Mucosa of rectum (tissue), 2 donors: ENCODE measurements around the gene UBE2L3.

Experiments
- H3K27ac ChIP-seq, 2 donors: one replicate each; pipeline ENCODE4 v1.7.0; 2013; ENCODE audit warnings: inconsistent platforms in 2 of 2, low read depth in 2 of 2, low read length in 2 of 2
- H3K27me3 ChIP-seq, 2 donors: one replicate each; pipeline ENCODE4 v1.7.0; 2013; ENCODE audit warnings: low read length in 2 of 2; ENCODE audit not compliant: control insufficient read depth in 2 of 2, insufficient read depth in 2 of 2
- H3K36me3 ChIP-seq, 2 donors: one replicate each; pipeline ENCODE4 v1.7.0; 2013; ENCODE audit warnings: low read length in 2 of 2; ENCODE audit not compliant: control insufficient read depth in 2 of 2, insufficient read depth in 2 of 2
- H3K4me1 ChIP-seq, 2 donors: one replicate each; pipeline ENCODE4 v1.7.0; 2013; ENCODE audit warnings: low read length in 2 of 2, mild to moderate bottlenecking in 1 of 2; ENCODE audit not compliant: control insufficient read depth in 2 of 2, insufficient read depth in 2 of 2
- H3K4me3 ChIP-seq, 2 donors: one replicate each; pipeline ENCODE4 v1.7.0; 2013; ENCODE audit warnings: low read length in 2 of 2
- H3K9ac ChIP-seq, 2 donors: one replicate each; pipeline ENCODE4 v1.7.0; 2013; ENCODE audit warnings: low read length in 2 of 2, low read depth in 1 of 2, mild to moderate bottlenecking in 1 of 2
- H3K9me3 ChIP-seq, 2 donors: one replicate each; pipeline ENCODE4 v1.7.0; 2013; ENCODE audit warnings: low read length in 2 of 2; ENCODE audit not compliant: control insufficient read depth in 2 of 2
- donor health status: healthy.
- donor health status: Normal muscosa, but diverticular disease.

Gene UBE2L3

DNA sequence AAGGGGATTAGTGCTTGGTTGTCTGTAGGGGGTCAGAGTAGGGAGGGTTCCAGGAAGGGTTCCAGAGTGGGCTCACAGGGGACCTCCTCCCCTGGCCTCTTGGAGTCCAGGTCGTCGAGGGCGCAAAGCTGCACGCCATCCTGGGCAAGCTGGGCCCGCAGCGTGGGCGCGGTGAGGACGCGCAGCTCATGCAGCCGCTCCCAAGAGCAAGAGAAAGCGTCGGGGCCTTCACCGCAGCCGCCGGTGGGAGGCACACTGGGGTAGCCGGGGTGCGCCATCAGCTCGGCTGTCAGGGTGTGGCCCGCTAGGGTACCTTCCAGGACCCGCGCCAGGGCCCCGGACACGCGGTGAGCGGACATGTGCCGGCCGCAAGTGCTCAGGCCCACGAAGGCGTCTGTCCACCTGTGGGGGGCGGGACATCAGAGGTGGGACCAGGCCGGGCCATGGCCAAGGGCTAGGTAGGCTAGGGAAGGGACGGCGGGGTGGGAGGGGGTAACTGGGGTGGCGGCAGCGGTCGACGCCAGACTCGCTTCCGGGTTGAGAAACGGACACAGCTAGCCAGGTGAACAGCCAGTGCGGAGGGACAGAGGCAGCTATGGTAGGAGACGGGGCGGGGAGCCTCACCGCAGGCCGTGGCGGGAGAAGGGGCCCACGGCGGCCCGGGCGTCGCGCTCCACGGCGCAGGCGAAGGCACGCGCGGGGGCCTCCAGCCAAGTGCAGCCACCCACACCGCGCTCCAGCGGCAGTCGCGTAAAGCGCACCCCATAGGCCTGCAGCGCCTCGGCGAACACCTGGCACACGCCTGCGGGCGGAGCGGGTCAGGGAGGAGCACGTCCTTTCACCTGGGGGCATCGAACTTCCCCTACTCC, 61.1 kb downstream of the UBE2L3 start:
- Histone ChIP-seq H3K4me1 (peaks cover 5 to 9% of the 10 kb centered on the region in 2 donors), H3K9me3 (no peaks in the 10 kb centered on the region), H3K27ac (peak overlapping the region in 1 of 2 donors; percentile 86), H3K9ac (peak overlapping the region in 1 of 2 donors; percentile 90), H3K36me3 (peaks cover 5 to 20% of the 10 kb centered on the region in 2 donors), H3K27me3 (no peaks in the 10 kb centered on the region), H3K4me3 (peak overlapping the region; percentile 79 to 89)

DNA sequence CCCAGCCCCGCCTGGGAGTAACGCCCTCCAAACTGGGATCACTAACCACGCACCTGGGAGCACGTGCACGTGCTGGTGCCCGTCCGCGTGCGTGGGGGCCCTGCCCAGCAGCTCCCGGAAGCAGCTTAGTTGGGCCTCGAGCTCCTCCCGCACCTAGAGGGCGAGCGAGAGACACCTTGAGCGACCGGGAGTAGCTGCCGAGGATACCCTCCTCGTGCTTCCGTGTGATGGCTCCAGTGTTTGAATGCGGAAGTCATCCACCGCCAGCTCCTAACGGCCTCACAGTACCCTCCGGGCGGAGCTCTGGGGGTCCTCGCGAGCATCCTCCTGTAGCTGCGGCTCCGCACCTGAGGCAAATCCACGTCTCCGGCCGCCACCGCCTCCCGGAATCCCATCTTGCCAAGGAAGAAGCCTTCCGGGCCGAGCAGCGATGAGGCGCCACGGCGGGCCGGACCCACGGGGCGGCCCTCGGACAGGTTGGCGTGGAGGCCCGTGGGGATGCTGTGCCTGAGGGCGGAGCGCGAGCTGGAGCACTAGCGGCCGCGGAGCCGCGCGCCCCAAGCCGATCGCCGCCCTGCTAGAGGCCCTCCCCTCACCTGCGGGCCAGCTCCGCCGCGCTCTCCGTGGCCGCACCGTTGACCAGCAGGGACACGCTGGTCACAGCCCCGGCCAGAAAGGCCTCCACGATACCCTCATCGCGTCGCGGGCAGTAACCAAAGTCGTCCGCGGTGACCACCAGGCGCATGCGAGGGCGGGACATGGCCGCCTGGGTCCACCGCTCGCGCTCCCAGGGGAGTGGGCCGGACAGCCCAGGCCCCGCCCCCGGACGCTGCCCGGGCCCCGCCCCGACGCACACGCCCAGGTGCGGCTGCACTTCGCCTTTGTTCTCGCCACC, 62.0 kb downstream of the UBE2L3 start, which contains the start of gene YDJC:
Gene YDJC (minus strand): TSS at position 768 of the 895 bp plus-strand sequence. CDS start 8 bp downstream, at position 760.
- Histone ChIP-seq H3K4me1 (peaks cover 5 to 9% of the 10 kb centered on the region in 2 donors), H3K27ac (peak within 1 kb of the TSS; percentile 81 to 86), H3K9ac (peak within 1 kb of the TSS; percentile 72 to 90), H3K27me3 (no peaks in the 10 kb centered on the region), H3K4me3 (peak within 1 kb of the TSS; percentile 79 to 89), H3K36me3 (peaks cover 2 to 15% of the 10 kb centered on the region in 2 donors), H3K9me3 (no peaks in the 10 kb centered on the region)

DNA sequence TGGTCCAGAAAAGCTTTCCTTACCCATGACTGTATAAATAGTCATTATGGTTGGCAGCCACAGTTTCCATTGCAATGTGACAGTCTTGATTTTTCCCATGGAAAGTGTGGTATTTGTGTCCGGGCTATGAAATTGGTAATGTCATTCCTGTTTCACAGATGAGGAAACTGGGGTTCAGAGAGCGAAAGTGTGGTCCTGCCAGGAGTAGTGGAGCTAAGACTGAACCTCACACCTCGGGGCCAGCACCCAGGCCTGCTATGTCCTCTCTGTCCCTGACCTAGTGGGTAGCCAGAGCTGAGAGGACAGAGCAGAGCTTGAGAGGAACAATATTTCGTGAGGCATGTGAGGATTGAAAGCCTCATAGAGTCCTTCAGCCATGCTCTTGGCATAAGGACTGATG, 63.5 kb downstream of the UBE2L3 start:
- H3K27ac ChIP-seq = no peak overlapping the region
- H3K4me1 ChIP-seq = peaks cover 5 to 9% of the 10 kb centered on the region in 2 donors
- no peaks in the 10 kb centered on the region for H3K27me3 ChIP-seq
- H3K36me3 ChIP-seq = peaks cover 2 to 14% of the 10 kb centered on the region in 2 donors
- no peak overlapping the region for H3K9ac ChIP-seq
- no peaks in the 10 kb centered on the region for H3K9me3 ChIP-seq
- no peak overlapping the region for H3K4me3 ChIP-seq

DNA sequence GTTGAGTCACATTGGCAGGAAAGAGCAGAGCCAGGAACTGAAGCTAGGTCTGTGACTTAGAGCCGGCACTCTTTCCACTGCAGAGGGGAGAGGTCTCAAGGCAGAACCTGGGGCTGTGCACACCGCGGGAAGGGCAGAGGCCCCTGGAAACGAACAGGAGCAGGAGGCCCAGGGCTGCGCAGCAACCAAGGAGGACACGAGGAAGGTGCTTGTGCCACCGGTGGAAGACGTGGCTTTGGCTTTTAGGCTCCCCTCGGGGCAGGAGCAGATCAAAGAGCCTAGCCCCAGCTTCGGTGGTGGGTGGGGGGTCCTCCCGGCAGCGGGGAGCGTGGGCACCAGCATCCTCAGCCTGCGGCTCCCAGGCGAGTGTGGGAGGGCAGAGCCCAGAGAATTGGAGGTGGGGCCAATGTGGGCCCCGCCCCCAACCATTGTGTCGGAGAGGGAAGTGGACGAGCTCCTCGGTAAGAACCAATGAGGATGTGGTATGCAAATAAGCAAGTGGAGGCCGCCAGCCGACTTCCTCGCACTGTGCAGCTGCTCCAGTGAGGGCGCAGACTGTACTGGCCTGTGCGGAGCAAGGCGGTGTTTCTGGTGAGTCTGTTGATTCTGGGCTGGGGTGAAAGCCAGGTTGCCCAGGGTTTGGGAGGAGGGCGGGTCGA, 64.9 kb downstream of the UBE2L3 start, which contains the start of gene CCDC116:
Gene CCDC116 (plus strand): TSS at position 524 of the 659 bp plus-strand sequence. CDS start 422 bp downstream, outside the sequence.
- Histone ChIP-seq H3K27me3 (no peaks in the 10 kb centered on the region), H3K9ac (no peak within 1 kb of the TSS), H3K4me1 (peaks cover 5 to 9% of the 10 kb centered on the region in 2 donors), H3K36me3 (peaks cover 0 to 6% of the 10 kb centered on the region in 2 donors), H3K27ac (no peak within 1 kb of the TSS), H3K9me3 (no peaks in the 10 kb centered on the region), H3K4me3 (no peak within 1 kb of the TSS)

DNA sequence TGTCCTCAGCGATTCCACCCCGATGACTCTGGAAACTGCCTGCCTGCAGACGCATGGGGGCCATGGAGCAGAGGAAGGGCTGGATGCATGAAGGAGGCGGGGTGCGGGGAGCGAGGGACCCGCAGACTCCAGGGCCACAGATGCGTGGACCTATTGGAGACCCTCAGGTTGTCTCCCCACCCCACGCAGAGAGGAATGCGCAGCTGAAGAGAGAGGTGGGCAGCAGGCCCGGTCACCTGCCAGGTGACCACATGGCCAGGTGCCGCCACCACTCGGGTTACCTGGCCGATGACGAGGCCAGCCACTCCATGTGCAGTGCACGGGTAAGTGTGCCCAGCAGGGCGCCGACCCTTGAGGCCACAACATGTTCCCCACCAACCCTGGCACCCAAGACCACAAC, 65.4 kb downstream of the UBE2L3 start:
- no peaks in the 10 kb centered on the region for H3K27me3 ChIP-seq
- H3K9ac ChIP-seq = no peak overlapping the region
- no peak overlapping the region for H3K4me3 ChIP-seq
- H3K9me3 ChIP-seq = no peaks in the 10 kb centered on the region
- H3K4me1 ChIP-seq = peaks cover 5 to 8% of the 10 kb centered on the region in 2 donors
- H3K27ac ChIP-seq = no peak overlapping the region
- H3K36me3 ChIP-seq = peaks cover 0 to 5% of the 10 kb centered on the region in 2 donors

DNA sequence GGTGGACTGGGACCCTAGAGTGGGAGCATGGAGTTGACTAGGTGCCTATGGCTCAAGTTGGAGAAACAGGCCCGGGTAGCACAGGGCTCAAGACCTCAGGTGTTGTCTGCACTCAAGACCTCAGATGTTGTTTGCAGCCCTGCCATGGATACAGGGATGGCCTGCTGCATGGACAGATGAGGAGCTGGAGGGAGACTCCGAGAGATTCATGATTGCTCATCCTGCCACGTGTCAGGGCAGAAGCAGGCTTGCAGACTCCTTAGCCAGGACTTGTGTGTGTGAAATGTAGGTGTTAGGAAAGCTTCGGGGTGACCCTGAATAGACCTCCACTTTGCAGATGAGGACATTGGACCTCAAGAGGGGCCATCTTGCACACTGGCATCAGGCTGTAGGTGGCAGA, 66.0 kb downstream of the UBE2L3 start:
- H3K27ac ChIP-seq = no peak overlapping the region
- no peak overlapping the region for H3K9ac ChIP-seq
- H3K27me3 ChIP-seq = no peaks in the 10 kb centered on the region
- peaks cover 3 to 5% of the 10 kb centered on the region in 2 donors for H3K4me1 ChIP-seq
- no peaks in the 10 kb centered on the region for H3K9me3 ChIP-seq
- no peaks in the 10 kb centered on the region for H3K36me3 ChIP-seq
- no peak overlapping the region for H3K4me3 ChIP-seq

DNA sequence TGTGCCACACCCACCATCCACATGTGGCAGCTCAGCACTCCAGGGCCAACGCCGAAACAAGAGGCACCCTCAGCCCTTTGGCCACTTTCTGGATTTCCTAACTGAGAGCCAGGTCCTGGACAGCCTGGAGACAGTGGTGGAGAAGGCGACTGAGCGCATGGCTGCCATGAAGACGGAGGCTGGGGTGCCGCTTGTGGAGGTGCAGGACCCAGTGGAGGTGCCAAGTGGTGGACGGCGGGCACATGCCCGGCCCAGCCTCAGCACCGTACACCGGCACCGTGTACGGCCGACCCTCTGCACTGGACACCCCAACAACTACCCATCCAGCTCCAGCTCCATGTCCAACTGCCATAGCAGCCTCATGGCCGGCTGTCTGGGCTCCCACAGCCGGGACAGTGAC, 66.6 kb downstream of the UBE2L3 start:
- H3K4me3 ChIP-seq = no peak overlapping the region
- no peak overlapping the region for H3K9ac ChIP-seq
- H3K36me3 ChIP-seq = no peaks in the 10 kb centered on the region
- H3K4me1 ChIP-seq = peaks cover under 1 to 2% of the 10 kb centered on the region in 2 donors
- H3K27ac ChIP-seq = no peak overlapping the region
- H3K27me3 ChIP-seq = no peaks in the 10 kb centered on the region
- H3K9me3 ChIP-seq = no peaks in the 10 kb centered on the region

DNA sequence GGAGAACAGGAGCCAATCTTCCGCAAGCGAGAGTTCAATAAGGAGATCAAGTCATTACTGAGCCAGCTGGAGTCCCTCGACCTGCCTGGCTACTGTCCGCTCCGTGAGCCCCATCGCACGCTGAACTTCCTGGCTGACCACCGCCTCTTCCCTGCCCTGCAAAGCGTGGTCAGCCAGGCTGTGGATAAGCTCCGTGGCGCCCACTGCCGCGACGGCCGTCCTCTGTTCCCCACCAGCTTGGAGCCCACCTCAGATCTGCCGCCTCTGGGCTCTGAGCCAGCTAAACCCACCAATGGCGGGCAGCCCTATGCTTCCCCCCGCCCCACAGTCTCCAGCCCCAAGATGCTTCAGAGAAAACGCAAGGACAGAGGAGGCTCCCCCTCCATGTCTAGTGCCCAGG, 67.3 kb downstream of the UBE2L3 start:
- Histone ChIP-seq H3K9ac (no peak overlapping the region), H3K4me3 (no peak overlapping the region), H3K36me3 (no peaks in the 10 kb centered on the region), H3K4me1 (no peaks in the 10 kb centered on the region), H3K27me3 (no peaks in the 10 kb centered on the region), H3K9me3 (no peaks in the 10 kb centered on the region), H3K27ac (no peak overlapping the region)

DNA sequence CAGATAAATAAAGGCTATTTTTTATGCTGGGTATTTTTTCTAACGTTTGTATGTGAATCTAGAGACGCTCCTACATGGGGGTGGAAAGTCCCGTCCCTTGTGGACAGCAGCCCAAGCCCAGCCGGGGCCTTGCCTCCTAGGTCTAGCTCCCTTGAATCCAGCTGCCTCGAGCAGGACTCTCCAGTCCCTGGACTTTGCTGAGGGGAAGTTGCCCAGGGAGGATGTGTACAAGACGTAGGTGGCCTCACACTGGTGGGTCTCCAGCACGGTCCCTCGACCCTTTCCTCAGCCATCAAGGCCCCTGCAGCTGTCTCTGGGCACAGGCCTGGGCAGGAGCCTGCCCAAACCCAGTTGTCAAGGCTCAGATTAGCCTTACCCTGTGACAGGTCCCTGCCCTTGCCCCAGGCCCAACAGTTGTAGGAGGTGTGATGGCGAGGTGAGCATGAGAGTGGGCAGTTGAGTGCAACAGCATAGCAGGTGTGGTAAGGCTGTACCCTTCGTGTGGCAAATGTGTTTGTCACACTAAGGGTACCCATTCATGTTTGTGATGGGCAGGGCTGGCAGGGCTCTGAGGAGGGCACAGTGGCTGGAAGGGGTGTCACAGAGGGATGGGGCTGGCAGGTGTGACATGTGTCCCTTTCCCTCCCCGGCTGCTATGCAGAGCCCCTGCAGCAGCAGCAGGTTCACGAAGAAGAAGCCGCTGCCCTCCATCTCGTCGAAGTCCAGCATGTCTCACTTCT, 68.4 kb downstream of the UBE2L3 start:
- no peaks in the 10 kb centered on the region for H3K4me1 ChIP-seq
- no peak overlapping the region for H3K27ac ChIP-seq
- H3K36me3 ChIP-seq = no peaks in the 10 kb centered on the region
- H3K9me3 ChIP-seq = no peaks in the 10 kb centered on the region
- H3K9ac ChIP-seq = no peak overlapping the region
- H3K27me3 ChIP-seq = no peaks in the 10 kb centered on the region
- H3K4me3 ChIP-seq = no peak overlapping the region
